NAMALWA (cell line): ENCODE measurements around the gene RNF34.

ENCODE experiments used
- DNase-seq: peaks from one replicate; pipeline ENCODE4 v3.0.0-alpha.2; 2015; ENCODE audit warnings: low spot score

Gene RNF34

DNA sequence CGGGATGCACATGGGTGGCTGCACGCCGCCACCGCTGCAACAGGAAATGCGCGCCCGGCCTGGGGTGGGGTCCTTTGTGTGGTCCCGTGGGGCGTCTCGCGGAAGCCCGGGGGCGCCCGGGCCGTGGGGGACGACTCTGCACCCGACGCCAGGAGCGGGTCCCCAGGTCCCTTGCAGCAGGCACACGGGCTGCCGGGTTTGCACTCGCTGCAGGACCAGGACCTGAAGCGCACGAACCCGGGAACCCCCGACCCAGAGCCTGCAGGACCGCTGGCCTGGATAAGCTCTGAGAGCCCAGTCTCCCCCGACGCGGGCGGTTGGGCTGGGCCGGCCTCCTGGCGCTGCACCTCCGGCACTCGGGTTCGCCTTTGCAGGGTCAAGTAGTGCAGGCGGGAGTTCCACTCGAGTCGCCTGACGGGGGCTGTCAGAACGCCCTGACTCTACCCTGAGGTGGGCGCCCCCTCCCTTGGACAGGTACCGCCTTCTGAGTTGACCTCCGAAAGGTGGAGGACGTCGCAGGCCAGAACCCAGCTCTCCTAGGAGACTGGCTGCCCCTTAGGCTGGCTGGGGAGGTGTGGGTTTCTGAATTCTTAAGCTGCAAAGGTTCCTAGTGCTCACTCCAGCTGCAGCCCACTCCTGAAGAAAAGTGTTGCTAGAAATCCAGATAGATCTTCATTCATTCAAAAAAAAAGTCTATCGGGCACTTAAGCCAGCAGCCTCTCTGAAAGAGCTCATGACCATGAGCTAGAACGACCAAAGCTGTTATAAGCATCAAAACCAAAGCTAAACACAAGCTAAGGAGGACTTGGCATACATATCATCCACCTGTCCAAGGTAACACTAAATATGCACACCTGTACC is 68.0 kb downstream of the RNF34 start:
- DNase-seq, result peak; percentile 30

DNA sequence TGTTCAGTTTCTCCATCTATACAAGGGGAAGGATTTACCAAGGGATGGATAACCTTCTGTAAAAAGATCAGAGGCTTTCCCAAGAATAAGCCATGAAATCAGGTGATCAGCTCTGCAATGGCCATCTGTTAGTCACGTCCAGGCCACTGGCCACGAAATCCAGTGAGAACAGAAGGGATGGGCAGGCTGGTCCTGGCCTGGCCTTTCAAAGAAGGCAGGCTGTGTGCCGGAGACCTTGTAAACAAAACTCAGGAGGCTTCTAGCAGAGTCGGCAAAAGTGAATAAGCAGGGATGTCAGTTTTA is 68.5 kb downstream of the RNF34 start:
- DNase-seq, result no peak

DNA sequence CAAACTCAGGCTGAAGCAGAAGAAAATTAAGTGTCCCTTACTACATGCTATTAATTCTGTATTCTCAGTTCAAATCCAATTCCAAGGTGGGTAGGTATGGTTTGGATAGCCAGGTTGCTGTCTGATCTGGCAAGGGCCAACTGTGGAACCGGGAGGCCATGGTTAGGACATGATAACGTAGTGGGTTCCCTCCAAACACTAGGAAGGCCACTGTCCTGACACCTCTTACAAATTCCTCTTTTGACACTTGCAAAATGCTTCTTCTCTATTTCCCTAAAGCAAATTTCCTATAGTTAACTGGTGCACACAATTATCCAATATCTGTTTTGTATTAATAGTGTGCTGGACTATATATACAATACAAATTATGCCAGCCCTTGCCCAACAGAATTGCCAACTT is 70.8 kb downstream of the RNF34 start:
- no peak for DNase-seq

DNA sequence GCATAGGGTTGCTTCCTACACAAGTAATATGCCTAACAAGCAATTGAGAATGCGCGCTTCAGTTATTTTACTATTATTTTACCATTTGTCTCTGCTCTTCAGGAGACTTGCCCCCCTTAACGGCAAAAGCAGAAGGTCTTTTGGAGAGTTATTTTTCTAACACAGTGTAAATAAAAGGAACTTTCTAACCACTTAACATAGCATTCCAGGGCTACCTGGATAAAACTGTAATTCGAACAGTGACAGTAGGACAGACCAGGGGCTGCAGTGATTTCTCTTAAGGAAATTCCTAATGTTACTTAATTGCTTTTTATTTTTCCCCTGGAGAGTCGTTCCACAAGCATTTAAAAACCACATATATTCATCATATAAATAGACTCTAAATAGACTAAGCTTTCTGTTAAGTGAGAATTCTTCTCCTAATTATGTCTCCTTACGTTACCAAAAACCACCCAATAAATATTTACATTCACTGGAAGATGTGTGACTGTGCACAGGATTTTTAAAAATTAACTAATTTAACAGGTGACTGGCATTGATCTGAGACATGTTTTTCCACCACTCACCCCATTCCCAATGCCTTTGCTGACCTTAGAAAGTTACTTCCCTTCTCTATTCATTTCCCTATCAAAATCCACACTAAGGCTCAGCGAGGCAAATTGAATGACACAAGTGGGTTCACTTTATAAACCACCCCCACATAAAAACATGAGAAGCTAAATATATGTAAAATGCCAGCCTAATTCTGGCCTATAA is 72.4 kb downstream of the RNF34 start:
- no peak for DNase-seq
